Fibroblast of skin of back (primary cell): ENCODE measurements around the gene MYPN.
"Not testable (repeated sequence)": the region's sequence is repeated elsewhere in the genome, so short reads cannot be mapped to it uniquely, and the experiment has no call there.

Source experiments
- DNase-seq: peaks from one replicate; pipeline ENCODE4 v3.0.0-alpha.2; 2013

The MYPN gene

GRCh38 chr10:68172324-68172723 lies 63.0 kb downstream of the MYPN start:
- no peak for DNase-seq

DNA sequence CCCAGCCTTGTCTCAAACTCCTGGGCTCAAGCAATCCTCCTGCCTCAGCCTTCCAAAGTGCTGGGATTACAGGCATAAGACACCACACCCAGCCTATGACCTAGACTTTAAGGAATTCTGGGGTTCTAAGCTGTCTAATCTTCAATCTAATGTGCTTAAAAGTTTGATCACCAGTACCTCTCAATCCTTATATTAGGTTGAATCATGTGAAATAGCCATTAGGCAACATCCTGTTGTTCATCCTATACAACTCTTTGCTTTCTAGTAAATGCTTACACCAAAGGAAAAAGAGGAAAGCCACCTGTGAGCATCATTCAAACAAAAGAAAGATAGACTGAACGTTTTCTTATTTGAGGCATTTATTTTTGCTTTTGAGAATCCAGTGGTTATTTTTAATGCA lies 66.7 kb downstream of the MYPN start:
- DNase-seq = no peak

- DNase-seq = no peak
These were observed 67.5 kb downstream of the MYPN start for GRCh38 chr10:68176797-68177196.

DNA sequence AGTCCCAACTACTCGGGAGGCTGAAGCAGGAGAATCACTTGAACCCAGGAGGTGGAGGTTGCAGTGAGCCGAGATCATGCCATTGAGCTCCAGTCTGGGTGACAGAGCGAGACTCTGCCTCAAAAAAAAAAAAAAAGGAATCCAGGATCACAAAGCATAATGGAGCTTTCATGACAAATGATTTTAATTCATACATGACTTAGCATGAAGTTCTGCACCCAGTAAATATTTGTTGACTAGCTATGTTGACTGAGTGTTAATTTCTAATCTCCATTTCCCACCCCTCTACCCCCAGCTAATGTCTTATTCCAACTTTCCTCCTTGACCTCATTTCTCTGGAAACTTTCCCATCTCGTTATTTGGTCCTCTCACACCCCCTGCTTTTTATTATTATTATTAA lies 69.3 kb downstream of the MYPN start:
- DNase-seq = no peak

DNA sequence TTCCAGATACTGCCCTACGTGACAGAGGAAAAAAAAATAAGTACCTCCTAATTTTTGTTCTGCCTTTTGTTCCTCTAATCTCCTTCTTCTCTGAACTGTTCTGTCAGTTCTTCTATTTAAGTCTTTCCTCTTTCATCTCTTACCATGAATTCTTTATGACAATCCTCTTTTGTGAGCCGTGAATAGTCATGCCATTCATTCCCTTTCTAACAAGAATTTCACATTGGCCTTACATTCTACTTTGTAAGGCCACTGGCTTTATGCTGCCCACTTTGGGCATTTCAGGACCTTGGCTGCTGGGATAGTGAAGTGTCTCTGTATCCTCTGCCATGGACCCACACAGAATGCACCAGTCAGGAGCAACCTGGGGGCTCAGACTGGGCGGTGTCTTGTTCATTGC lies 69.7 kb downstream of the MYPN start:
- DNase-seq = no peak

DNA sequence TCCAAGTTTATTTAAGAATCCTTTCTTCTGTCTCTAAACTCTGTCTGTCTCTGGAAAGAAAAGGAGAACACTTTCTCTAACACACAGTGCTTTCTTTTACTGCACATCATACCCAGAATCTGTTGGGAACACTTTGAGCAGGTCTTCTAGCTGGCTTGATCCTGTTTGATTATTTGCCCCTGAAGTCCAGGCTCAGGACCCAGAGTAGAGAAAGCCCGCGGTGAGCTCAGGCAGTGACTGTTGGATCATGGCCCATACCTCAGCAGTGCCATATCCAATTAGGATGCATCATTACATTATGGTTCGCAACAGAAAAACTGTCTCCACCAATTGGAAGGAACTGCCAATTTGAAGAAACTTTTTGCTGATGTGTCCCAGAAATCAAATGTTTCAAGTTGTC lies 71.2 kb downstream of the MYPN start:
- no peak for DNase-seq

DNA sequence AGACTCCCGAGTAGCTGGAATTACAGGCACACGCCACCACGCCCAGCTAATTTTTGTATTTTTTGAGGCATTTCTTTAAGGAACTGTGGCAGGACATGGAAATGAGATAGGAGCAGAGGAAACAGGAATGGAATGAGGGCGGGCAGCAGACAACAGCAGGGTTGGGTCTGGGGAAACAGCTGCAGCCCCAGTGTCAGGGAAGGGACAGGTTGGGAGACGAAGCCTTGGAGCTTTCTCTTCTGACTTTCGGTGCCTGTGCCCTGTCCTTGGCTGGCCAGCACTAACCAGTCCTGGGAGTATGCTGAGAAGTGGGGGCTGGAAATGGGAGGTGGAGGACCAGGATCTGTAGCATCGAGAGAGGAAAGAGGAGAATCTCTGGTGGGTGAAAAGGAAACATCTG lies 75.3 kb downstream of the MYPN start:
- DNase-seq = no peak

DNA sequence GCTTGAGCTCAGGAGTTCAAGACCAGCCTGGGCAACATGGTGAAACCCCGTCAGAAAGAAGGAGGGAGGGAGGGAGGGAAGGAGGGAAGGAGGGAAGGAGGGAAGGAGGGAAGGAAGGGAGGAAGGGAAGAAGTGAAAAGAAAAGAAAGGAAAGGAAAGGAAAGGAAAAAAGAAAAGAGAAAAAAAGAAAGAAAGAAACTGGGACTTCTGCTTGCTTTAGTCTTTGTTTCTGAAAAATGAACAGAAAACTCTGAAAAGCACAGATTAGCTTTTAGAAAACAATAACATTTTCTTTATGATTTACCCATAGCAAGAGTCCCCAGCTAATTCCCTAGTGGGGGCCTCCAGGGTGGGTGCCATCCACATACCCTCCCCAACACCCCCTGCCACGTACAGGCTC lies 75.8 kb downstream of the MYPN start:
- DNase-seq = no peak

- DNase-seq = no peak
These were observed 79.5 kb downstream of the MYPN start for GRCh38 chr10:68188835-68189234.

DNA sequence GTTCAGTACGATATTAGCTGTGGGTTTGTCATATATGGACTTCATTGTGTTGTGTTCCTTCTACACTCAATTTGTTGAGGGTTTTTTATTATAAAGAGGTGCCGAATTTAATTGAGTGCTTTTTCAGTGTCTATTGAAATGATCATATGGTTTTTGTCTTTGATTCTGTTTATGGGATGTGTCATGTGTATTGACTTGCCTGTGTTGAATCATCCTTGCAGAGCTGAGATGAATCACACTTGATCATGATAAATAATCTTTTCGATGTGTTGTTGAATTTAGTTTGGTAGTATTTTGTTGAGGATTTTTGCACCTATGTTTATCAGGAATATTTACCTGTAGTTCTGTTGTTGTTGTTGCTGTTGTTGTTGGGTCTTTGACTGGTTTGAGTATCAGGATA lies 82.8 kb downstream of the MYPN start:
- DNase-seq = peak; percentile 8

DNA sequence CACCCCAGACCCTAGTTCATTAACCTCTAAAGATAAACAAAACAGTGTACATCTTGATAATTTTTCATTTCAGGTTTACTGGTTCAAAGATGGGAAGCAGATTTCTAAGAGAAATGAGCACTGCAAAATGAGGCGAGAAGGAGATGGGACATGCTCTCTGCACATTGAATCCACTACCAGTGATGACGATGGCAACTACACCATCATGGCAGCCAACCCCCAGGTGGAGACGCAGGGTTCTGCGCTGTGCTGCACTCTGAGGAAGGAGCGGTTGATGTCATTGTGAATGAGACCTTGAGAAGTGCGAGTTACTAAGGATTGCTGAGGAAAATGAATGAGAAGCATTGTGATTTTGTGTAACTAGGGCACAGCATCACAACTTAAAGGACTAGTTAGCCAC lies 85.0 kb downstream of the MYPN start:
- no peak for DNase-seq

DNA sequence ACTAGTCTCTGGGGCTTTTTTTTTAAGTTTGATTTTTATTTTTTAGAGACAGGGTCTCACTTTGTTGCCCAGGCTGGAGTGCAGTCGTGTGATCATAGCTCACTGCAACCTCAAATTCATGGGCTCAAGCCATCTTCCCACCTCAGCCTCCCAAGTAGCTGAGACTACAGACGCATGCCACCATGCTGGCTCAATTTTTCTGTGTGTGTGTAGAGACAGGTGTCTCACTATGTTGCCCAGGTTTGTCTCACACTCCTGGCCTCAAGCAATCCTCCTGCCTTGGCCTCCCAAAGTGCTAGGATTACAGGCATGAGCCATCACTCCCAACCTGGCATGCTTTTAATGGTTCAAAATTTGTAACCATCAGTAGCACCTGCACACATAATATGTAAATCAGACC lies 86.5 kb downstream of the MYPN start:
- DNase-seq = not testable (repeated sequence)

DNA sequence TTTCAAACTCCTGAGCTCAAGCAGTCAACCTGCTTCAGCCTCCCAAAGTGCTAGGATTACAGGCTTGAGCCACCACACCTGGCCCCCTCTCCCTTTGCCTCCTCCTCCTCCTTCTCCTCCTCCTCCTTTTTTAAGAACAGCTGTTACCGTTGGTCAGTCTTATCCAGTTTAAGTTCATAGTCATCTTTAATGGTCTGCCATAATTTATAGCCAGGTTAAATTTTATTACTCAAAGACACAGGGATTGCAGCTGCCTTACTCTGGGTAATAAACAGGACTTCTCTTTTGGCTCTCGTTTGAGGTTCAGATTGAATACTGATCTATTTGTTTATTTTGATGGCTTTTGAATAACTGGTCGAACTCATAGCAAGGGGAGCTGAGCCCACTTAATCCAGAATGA lies 87.4 kb downstream of the MYPN start:
- no peak for DNase-seq

DNA sequence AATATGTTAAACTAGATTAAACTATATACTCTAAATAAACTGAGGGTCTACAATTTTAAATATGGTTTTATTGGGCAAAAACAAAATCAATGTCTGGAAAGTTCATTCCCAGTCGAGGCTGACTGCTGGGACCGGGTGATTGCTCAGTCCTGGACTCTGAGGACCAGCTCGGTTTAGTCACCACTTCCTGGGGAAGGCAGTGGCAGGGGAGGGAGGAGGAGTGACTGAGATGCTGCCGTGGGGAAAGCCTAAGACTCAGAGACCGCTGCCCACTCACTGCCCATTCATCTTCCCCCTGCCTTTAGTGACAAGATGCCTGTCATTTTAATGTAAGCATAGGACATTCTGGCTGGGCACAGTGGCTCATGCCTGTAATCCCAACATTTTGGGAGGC lies 93.7 kb downstream of the MYPN start:
- peak; percentile 72 for DNase-seq

GRCh38 chr10:68208424-68209042 lies 99.2 kb downstream of the MYPN start:
- DNase-seq = peak; percentile 80

GRCh38 chr10:68211669-68212068 lies 102.4 kb downstream of the MYPN start:
- DNase-seq = no peak

DNA sequence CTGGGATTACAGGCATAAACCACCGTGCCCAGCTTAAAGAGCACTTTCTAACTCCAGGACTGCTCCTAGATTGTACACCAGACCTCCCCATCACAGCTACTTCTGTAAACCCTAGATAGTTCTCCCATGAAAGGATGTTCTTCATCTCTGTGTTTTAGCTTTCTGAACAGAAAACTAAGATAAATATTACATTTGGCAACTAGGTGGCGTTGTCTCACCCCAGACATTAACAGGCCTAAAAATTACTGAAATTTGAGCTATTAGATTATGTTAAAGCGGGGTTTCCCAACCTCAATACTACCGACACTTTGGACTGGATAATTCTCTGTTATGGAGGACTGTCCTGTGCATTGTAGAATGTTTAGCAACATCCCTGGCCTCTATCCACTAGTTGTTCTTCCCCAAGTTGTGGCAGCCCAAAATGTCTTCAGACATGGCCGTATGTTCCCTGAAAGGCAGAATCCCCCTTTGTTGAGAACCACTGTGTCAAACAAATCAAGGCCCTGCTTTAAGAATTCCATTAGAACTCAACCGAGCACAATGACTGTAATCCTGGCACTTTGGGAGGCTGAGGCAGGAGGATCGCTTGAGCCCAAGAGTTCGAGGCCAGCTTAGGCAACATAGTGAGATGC lies 103.5 kb downstream of the MYPN start:
- DNase-seq = peak; percentile 30

GRCh38 chr10:68218786-68219185 lies 109.5 kb downstream of the MYPN start:
- DNase-seq = no peak

DNA sequence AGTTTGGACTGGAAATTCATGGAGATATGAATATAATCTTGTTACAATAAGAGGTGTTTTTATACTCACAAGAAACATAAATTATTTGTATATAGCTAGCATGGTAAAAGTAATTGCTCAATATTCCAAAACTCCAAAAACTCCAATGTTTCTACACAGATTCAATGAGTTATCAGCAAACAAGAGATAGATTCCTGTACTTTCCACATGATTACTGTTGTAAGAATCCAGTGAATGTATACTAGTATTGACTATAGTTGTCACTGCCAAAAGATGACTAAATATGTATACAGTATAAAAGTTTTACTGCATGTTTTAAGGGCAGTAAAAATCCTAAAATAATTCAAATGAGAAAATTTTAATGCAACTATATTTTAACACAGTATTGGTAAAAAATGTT lies 111.9 kb downstream of the MYPN start:
- peak; percentile 6 for DNase-seq

DNA sequence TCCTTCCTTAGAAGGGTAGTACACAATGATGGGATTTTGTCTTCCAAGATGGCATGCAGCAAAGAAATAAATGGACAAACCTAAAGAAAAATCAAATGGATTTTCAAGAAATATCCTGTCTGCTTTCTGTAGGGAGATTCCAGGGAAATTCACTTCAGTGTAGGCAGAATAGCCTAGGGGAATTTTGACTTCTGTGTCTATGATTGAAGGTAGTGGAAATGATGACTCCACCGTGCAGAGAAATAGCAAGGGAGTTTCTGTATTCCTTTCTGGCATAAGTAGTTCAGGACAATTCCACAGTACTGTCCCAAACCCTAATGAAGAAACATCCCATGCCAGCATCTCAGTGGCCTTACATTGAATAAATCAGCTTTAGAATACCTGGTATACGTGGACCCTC lies 113.1 kb downstream of the MYPN start:
- DNase-seq = no peak

GRCh38 chr10:68223535-68224165 lies 114.4 kb downstream of the MYPN start:
- no peak for DNase-seq

DNA sequence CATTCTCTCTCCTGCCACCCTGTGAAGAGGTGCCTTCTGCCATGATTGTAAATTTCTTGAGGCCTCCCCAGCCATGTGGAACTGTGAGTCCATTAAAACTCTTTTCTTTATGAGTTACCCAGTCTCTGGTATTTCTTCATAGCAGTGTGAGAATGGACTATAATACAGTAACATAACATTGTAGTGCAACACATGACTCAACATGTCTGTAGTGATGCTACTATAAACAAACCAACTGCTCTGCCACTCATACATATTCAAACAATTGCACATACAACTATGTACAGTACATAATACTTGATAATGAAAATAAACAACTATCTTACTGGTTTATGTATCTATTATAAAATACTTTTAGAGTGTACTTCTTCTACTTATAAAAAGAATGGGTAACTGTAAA lies 115.5 kb downstream of the MYPN start:
- DNase-seq = peak; percentile 27

DNA sequence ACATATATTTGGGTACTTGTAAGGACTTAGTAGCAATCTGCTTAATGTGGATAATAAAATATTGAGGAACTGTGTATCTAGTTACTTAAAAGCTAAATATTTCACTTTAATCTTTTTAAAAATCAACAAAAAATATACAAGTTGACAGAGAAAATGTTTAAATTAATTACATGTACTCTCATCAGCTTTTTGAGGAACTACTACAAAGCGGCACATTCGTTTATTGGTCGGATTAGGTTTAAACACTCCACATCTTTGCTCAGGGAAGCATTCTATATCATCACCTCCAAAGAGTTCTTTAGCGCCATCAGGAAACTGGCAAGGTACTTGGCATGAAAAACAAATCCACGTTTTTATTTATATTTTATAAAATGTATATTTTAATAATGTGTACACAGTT lies 121.0 kb downstream of the MYPN start:
- no peak for DNase-seq

DNA sequence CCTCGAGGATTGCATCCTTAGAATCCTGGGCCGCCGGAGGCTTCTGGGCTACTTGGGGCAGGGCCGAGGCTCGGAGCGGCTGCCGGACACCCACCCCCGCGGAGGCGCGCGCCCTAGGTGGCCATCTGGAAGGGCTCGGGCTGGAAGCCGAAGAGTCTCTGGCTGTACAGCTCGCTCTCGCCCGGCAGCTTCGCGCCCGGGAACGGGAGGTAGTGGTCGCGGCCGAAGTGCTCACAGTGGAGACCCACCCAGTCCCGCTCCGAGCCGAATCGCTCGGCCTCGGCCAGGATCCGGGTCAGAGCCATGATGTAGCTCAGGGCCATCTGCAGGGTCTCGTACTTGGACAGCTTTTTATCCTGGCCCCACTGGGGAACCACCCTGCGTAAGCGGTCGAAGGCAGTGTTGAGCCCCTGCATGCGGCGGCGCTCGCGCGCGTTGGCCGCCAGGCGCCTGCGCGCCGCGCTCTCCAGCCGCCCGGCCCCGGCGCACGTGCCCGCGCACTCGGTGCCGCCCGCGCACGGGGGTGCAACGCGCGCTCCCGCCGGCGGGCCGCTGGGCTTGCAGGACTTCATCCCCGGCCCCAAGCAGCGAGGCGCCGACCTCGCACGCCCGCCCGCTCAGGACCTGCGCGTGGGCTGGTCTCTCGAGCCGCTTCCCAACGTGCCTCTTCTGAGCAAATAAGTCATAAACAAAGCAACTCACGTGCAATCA lies 122.0 kb downstream of the MYPN start:
- DNase-seq = peak; percentile 72
